WI38 (cell line): ENCODE measurements around the gene CDKL4.

Experiments
- H3K4me3 ChIP-seq: 2 replicates; pipeline ENCODE4 v1.5.1; 2011; ENCODE audit warnings: low read depth, mild to moderate bottlenecking, control low read depth, low read length
- CTCF ChIP-seq: IDR thresholded peaks from 2 replicates; pipeline ENCODE4 v1.5.1; 2012; ENCODE audit warnings: low read depth, mild to moderate bottlenecking, control low read depth, low read length

Gene CDKL4

GRCh38 chr2:39266916-39267434, 23.2 kb upstream of the CDKL4 start:
- no peak overlapping the region for H3K4me3 ChIP-seq
- no peak for TF ChIP-seq CTCF

DNA sequence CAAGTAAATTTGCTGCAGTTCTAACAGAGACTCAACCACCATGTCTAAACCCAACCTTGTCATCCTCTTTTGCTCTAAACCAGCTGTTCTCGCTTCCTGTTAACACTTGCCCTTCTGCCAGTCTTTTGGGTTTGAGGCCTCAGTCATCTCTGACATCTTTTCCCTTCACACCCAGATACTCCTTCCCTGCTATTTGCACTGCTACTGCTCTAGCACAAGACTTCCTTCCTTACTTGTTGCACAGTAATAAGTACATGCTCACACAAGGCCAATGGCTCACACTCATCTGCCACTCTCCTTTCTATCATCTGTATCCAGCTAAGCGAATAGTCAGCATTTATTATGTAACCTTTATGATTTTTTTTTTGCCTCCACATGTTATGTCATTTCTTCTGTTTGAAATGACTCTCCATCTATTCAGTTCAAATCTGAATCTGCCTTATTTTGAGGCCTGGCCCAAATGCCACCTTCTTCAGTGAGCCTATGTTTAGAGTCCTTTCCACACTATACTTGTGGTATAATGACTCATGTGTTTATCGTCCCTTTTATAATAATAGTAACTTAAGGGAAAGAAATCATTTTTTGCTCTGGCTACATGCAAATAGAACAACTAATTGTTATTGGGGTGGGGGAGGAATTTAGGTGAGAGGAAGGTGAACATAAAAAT, 22.5 kb upstream of the CDKL4 start:
- no peak overlapping the region for H3K4me3 ChIP-seq
- TF ChIP-seq CTCF, result no peak

GRCh38 chr2:39265315-39265714, 21.5 kb upstream of the CDKL4 start:
- H3K4me3 ChIP-seq, result no peak overlapping the region
- no peak for TF ChIP-seq CTCF

DNA sequence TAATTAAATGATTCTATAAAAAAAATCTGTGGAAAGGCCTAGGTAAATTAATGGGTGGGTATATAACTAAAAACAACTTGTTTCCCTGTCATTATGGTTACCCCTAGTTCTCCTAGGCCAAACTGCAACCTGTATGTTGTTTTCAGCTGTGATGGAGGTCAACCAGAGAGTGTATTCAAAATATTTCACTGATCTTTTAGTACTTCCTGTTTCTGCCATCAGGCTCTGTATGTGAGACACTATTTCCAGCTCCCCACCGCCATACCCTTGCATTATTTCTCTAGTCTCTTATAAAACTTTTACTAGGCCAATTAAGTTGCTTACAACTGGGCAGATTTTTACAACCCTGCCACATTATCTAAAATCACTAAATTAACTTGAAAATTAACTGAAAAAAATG, 21.0 kb upstream of the CDKL4 start:
- no peak for TF ChIP-seq CTCF
- H3K4me3 ChIP-seq, result no peak overlapping the region

DNA sequence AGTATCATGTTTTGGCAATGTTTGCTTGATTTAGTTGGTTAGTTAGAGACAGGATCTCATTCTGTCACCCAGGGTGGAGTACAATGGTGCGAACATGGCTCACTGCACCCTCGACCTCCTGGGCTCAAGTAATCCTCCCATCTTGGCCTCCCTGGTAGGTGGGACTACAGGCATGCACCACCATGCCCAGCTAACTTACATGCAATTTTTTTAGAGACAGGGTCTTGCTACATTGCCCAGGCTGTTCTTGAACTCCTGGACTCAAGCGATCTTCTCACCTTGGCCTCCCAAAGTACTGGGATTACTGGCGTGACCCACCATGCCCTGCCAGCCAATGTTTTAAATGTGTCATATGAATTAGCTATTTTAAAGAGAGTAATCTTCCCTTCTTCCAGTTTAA, 16.3 kb upstream of the CDKL4 start:
- H3K4me3 ChIP-seq, result no peak overlapping the region
- TF ChIP-seq CTCF, result no peak

DNA sequence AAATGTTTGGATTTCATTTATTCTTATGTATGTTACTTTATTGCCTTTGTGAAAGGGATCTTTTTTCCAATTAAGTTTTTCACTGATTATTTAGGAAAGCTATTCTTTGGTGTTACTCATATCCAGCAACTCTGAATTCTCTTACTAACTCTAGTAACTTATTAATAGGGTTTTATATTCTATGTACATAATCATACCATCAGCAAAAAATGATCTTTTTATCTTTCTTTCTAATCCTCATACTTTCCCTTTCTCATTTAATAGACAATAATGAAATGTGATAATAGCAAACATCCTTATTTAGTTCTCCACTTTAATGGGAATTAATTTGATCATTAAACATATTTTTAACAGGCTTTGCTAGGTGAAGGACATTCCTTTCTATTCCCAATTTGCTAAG, 12.3 kb upstream of the CDKL4 start:
- TF ChIP-seq CTCF, result no peak
- no peak overlapping the region for H3K4me3 ChIP-seq

- H3K4me3 ChIP-seq, result no peak overlapping the region
- no peak for TF ChIP-seq CTCF
These were observed 9.2 kb upstream of the CDKL4 start for GRCh38 chr2:39252888-39253518.
